Stomach (tissue), 9 donors: ENCODE measurements around the gene FAAP20. TPM values are rescaled to one million over a fixed set of nuclear protein-coding genes. Genes with fewer than 3 reads are reported as not detected.

ENCODE experiments used
- DNase-seq, 2 donors: peaks; one replicate each; pipeline versions ENCODE4 v3.0.0 to v3.0.0-alpha.2; 2013 to 2019
- H3K27ac ChIP-seq, 5 donors: fragments of 200-600 bp in 4 of 5; sonication (generic) in 4 of 5; one replicate each; pipeline ENCODE4 v1.5.1; 2013 to 2019; ENCODE audit warnings: mild to moderate bottlenecking in 1 of 5, moderate library complexity in 1 of 5
- H3K27me3 ChIP-seq, 3 donors: fragments of 200-600 bp; sonication (generic); one replicate each; pipeline ENCODE4 v1.5.1; 2017 to 2019; ENCODE audit warnings: mixed run types in 1 of 3
- H3K36me3 ChIP-seq, 4 donors: fragments of 200-600 bp; sonication (generic); 1 replicate in 3 of 4; 2 replicates in 1 of 4; pipeline ENCODE4 v1.5.1; 2016 to 2019
- H3K4me1 ChIP-seq, 4 donors: fragments of 200-600 bp; sonication (generic); one replicate each; pipeline ENCODE4 v1.5.1; 2016 to 2019
- H3K4me3 ChIP-seq, 4 donors: fragments of 200-600 bp; sonication (generic) in 3 of 4; one replicate each; pipeline ENCODE4 v1.5.1; 2016 to 2019; ENCODE audit warnings: mild to moderate bottlenecking in 1 of 4
- H3K9me3 ChIP-seq, 4 donors: fragments of 200-600 bp; sonication (generic); one replicate each; pipeline ENCODE4 v1.5.1; 2016 to 2019
- CTCF ChIP-seq, 7 experiments: fragments of 450-650 bp in 4 of 7; fragments of 200-600 bp in 3 of 7; sonication (generic) in 3 of 7; IDR thresholded peaks; one replicate each; pipeline ENCODE4 v1.5.1; 2016 to 2019; ENCODE audit warnings: antibody characterized with exemption in 7 of 7, control low read depth in 2 of 7, mild to moderate bottlenecking in 1 of 7
- EP300 ChIP-seq: sonication (generic); formaldehyde crosslinking; IDR thresholded peaks from one replicate; pipeline ENCODE4 v1.6.1; 2017; ENCODE audit warnings: antibody characterized with exemption
- POLR2A ChIP-seq, 4 donors: fragments of 450-650 bp; IDR thresholded peaks; one replicate each; pipeline ENCODE4 v1.6.1; 2016; ENCODE audit warnings: antibody characterized with exemption in 4 of 4, control low read depth in 2 of 4, mild to moderate bottlenecking in 1 of 4, moderate library complexity in 1 of 4
- POLR2AphosphoS5 ChIP-seq, 3 donors: sonication (generic); formaldehyde crosslinking; IDR thresholded peaks; one replicate each; pipeline ENCODE4 v1.6.1; 2016; ENCODE audit warnings: antibody characterized with exemption in 3 of 3
- WGBS, 5 donors: extraction: QIAGEN DNeasy Blood & Tissue Kit in 3 of 5; methylation state at CpG; one replicate each; pipeline versions ENCODE4 v1.1.5 to v1.1.7; 2013 to 2018; 5-methylcytosine and 5-hydroxymethylcytosine counted together
- intact Hi-C: fragments of 100-400 bp; cut with DNase I; formaldehyde crosslinking; loops from one replicate; pipeline ENCODE4 v1.15.1; 2023; ENCODE audit warnings: low total_unique reads
- polyA plus RNA-seq, 3 donors: library from polyadenylated mRNA; stranded (reverse); fragments of 200-250 nt; gene quantifications; one replicate each; pipeline ENCODE4 v1.2.3, GENCODE V29; 2013
- total RNA-seq, 5 donors: library from RNA; depleted of rRNA; stranded (reverse); fragments of >200 nt; gene quantifications; one replicate each; pipeline versions ENCODE4 v1.1.0 to v1.2.3, GENCODE V29; 2014 to 2016
- donor health status: healthy with polysubstance abuse.
- donor health status: Bipolar disorder and iron deficiency.
- donor health status: healthy.

The FAAP20 gene
- total and polyA plus RNA-seq, 8 donors: 8.2 to 170 (median 67.1) TPM

- TF ChIP-seq POLR2A (IDR thresholded peaks at IDR 0.05): no peak
- TF ChIP-seq POLR2AphosphoS5 (IDR thresholded peaks at IDR 0.05): no peak
- TF ChIP-seq EP300: no peak
- TF ChIP-seq CTCF (IDR thresholded peaks at IDR 0.05): no peak
- no peak overlapping the region for H3K27ac ChIP-seq
- 89 to 92% (median 92%) methylated on average over 31 to 42 of the region's 42 CpGs for WGBS, 5 donors
Measured at GRCh38 chr1:2175681-2176454, 18.7 kb downstream of the FAAP20 start.

GRCh38 chr1:2175055-2175414, 19.5 kb downstream of the FAAP20 start:
- H3K27me3 ChIP-seq: no peaks in the 10 kb centered on the region
- no peak for DNase-seq
- H3K4me1 ChIP-seq: peaks cover 0 to 13% (median 10%) of the 10 kb centered on the region in 4 donors
- TF ChIP-seq CTCF (IDR thresholded peaks at IDR 0.05): no peak
- no peak for TF ChIP-seq POLR2AphosphoS5 (IDR thresholded peaks at IDR 0.05)
- no peak for TF ChIP-seq EP300
- TF ChIP-seq POLR2A (IDR thresholded peaks at IDR 0.05): no peak
- peak overlapping the region; percentile 32 to 39 (median 36) for H3K4me3 ChIP-seq
- intact Hi-C loops: no loop called here
- H3K27ac ChIP-seq: peak overlapping the region in 1 of 5 donors; percentile 75
- H3K9me3 ChIP-seq: no peaks in the 10 kb centered on the region
- H3K36me3 ChIP-seq: peaks cover 0 to 47% (median 34%) of the 10 kb centered on the region in 4 donors
- WGBS, 5 donors: 68 to 93% (median 82%) methylated on average over 9 of the region's 9 CpGs

More at GRCh38 chr1:2175681-2176454, 18.7 kb downstream of the FAAP20 start:
- no peak for DNase-seq
- no peak overlapping the region for H3K4me3 ChIP-seq
- peaks cover 0 to 53% (median 43%) of the 10 kb centered on the region in 4 donors for H3K36me3 ChIP-seq
- no peaks in the 10 kb centered on the region for H3K27me3 ChIP-seq
- intact Hi-C loops: no loop called here
- peaks cover 0 to 13% (median 10%) of the 10 kb centered on the region in 4 donors for H3K4me1 ChIP-seq
- no peaks in the 10 kb centered on the region for H3K9me3 ChIP-seq

- Histone ChIP-seq H3K27ac (peak overlapping the region in 1 of 5 donors; percentile 75), H3K4me3 (peak overlapping the region; percentile 32 to 39 (median 36)), H3K4me1 (peaks cover 0 to 13% (median 10%) of the 10 kb centered on the region in 4 donors), H3K9me3 (no peaks in the 10 kb centered on the region), H3K36me3 (peaks cover 0 to 44% (median 32%) of the 10 kb centered on the region in 4 donors), H3K27me3 (no peaks in the 10 kb centered on the region)
- WGBS, 5 donors: 31 to 37% (median 35%) methylated on average over 21 to 31 of the region's 31 CpGs
- TF ChIP-seq POLR2AphosphoS5 (IDR thresholded peaks at IDR 0.05) (peak in 1 of 3 donors; percentile 31), EP300 (no peak), CTCF (IDR thresholded peaks at IDR 0.05) (peak in 5 of 7 experiments; percentile 64 to 85 (median 79))
- intact Hi-C loops: no loop called here
- DNase-seq: peak; percentile 48 to 89
Measured at GRCh38 chr1:2174348-2175054, 20.1 kb downstream of the FAAP20 start.

GRCh38 chr1:2173546-2174347, 20.8 kb downstream of the FAAP20 start:
- intact Hi-C loops: no loop called here
- Histone ChIP-seq H3K27me3 (no peaks in the 10 kb centered on the region), H3K4me3 (peak overlapping the region in 1 of 4 donors; percentile 32), H3K9me3 (no peaks in the 10 kb centered on the region), H3K36me3 (peaks cover 0 to 39% (median 30%) of the 10 kb centered on the region in 4 donors), H3K27ac (peak overlapping the region in 1 of 5 donors; percentile 75), H3K4me1 (peaks cover 0 to 13% (median 10%) of the 10 kb centered on the region in 4 donors)
- 77 to 88% (median 81%) methylated on average over 27 to 37 of the region's 37 CpGs for WGBS, 5 donors
- DNase-seq: no peak
- TF ChIP-seq POLR2A (IDR thresholded peaks at IDR 0.05) (no peak), POLR2AphosphoS5 (IDR thresholded peaks at IDR 0.05) (no peak), EP300 (no peak), CTCF (IDR thresholded peaks at IDR 0.05) (no peak)
